GM10248 (cell line): ENCODE measurements around the gene NCAN.

Experiments
- CTCF ChIA-PET: fragments of 300-600 bp; sonication (Branson Sonifier 250); formaldehyde crosslinking; extraction: SDS; loops from one replicate; lab custom pipeline; 2021; ENCODE audit warnings: antibody characterized with exemption; lab: Yijun Ruan, JAX
- POLR2A ChIA-PET: fragments of 350-650 bp; sonication (Branson Sonifier 250); formaldehyde crosslinking; extraction: SDS; loops from one replicate; lab custom pipeline; 2020; ENCODE audit warnings: antibody characterized with exemption; lab: Yijun Ruan, JAX
- DNase-seq: peaks from one replicate; pipeline ENCODE4 v3.0.0; 2012; ENCODE audit errors: extremely low spot score
- TF ChIP-seq, protein P1 (sequence below): IDR thresholded peaks from 2 replicates; pipeline ENCODE4 v1.5.1; 2012; ENCODE audit warnings: mild to moderate bottlenecking, low read depth; ENCODE audit errors: extremely low read depth, missing control alignments, control extremely low read depth

Gene NCAN

DNA sequence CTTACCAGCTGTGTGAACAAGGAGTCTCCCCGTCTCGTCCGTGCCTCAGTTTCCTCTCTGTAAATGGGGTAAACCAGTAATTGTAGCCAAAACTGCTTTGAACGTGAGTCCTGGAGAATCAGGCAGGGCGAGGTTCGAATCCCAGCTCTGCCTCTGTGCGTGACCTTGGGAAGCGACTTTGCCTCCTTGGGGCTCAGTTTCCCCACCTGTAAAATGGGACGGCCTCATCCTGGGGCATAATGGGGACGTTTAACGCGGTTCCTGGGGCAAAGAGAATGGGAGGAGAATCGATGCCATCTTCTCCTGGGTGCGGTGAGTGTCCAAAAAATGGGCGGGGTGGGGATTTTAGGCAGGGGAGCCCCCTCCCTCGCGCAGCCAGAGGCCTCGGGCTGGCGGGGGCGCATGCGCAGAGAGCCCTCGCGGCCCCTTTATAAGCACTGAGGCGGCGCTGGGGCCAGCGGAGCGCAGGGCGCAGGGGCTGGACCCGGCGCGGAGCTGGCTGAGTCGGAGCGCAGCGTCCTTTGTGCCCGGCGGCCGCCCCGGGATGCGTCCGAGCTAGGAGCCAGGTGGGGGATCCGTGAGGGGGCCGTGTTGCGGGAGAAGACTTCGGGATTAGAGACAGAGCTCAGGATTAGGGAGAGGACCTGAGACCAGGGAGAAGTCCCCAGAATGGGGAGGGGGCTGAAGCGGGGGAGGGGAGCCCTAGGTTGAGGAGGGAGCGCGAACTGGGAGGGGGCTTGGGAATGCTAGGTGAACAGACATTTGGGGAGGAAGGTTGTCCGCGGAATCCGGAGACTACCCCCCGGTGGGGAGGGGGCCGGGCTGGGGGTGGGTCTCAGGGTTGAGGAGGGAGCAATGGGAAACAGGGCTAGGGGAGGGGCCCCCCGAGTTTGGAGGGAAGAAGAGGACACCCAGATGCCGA, at the start of gene NCAN:
Gene NCAN (plus strand): TSS at position 460 of the 922 bp plus-strand sequence. CDS start 4,996 bp downstream, outside the sequence.
- ChIA-PET POLR2A (interaction anchor here (0.7 kb wide), 1 partner anchor 36 kb away, joined by 3 read pairs; no protein-coding TSS in a partner anchor), CTCF (no interaction called here)
- no peak for DNase-seq
- TF ChIP-seq, protein P1, sequence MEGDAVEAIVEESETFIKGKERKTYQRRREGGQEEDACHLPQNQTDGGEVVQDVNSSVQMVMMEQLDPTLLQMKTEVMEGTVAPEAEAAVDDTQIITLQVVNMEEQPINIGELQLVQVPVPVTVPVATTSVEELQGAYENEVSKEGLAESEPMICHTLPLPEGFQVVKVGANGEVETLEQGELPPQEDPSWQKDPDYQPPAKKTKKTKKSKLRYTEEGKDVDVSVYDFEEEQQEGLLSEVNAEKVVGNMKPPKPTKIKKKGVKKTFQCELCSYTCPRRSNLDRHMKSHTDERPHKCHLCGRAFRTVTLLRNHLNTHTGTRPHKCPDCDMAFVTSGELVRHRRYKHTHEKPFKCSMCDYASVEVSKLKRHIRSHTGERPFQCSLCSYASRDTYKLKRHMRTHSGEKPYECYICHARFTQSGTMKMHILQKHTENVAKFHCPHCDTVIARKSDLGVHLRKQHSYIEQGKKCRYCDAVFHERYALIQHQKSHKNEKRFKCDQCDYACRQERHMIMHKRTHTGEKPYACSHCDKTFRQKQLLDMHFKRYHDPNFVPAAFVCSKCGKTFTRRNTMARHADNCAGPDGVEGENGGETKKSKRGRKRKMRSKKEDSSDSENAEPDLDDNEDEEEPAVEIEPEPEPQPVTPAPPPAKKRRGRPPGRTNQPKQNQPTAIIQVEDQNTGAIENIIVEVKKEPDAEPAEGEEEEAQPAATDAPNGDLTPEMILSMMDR, result no peak

GRCh38 chr19:19162495-19162894, 49.3 kb upstream of the NCAN start:
- POLR2A ChIA-PET, result no interaction called here
- CTCF ChIA-PET, result interaction anchor here (1.0 to 8.4 kb wide), 2 partner anchors 12 to 15 kb away, joined by 3 to 93 read pairs; no protein-coding TSS in a partner anchor
- TF ChIP-seq, protein P1, result no peak
- no peak for DNase-seq

DNA sequence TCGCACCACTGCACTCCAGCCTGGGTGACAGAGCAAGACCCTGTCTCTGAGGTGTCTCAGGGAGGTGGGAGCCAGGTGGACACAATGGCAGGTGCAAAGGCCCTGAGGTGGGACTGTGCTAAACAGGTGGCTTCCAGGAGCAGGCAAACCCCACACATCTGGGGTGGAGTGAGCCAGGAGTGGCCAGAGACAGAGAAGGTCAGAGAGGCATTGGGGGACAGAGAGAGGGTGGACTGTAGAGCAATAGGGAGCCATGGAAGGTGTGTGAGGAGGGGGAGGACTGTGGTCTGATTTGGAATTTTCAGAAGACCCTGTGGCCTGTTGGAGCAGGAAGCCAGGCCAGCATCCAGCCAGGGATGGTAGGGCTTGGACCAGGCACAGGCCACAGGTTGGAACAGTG, 46.4 kb upstream of the NCAN start:
- TF ChIP-seq, protein P1, result no peak
- ChIA-PET POLR2A (no interaction called here), CTCF (no interaction called here)
- no peak for DNase-seq

- no peak for DNase-seq
- CTCF ChIA-PET, result interaction anchor here (1.3 to 14.0 kb wide), 3 partner anchors 9 to 22 kb away, joined by 5 to 302 read pairs (median 27); no protein-coding TSS in a partner anchor
- TF ChIP-seq, protein P1, result no peak
- POLR2A ChIA-PET, result no interaction called here
Observed at GRCh38 chr19:19167612-19168011, 44.1 kb upstream of the NCAN start.

GRCh38 chr19:19169236-19170052, 42.3 kb upstream of the NCAN start:
- ChIA-PET POLR2A (interaction anchor here (0.5 to 1.0 kb wide), 4 partner anchors 9 to 88 kb away, joined by 3 to 7 read pairs (median 4); no protein-coding TSS in a partner anchor), CTCF (interaction anchor here (0.9 to 14.0 kb wide), 5 partner anchors 11 to 24 kb away, joined by 3 to 302 read pairs (median 3); partner anchors contain the start of genes BORCS8 and RFXANK)
- TF ChIP-seq, protein P1, result no peak
- no peak for DNase-seq
